ENCODE measurements around the gene GALNT18.

GALNT18 gene

DNA sequence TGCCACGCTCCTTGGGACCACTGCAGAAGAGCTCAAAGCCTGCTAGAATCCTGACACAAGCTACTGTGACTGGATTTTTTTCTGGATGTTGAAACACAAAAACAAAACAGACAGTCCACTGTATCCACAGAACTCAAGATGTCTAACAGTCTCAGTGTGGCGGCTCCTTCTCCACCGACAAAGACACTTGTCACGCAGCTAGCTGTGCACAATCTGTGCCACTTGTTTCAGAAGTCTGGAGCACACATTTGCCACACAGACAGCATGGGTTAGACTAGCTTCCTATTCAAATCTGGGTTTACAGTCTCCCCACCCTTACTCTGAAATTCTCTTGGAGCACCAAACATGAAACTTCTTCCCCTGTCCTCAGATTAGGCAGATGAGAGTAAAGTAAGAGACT lies 99.2 kb downstream of the GALNT18 start:
- DNase-seq, result no peak

- no peak for DNase-seq
These were observed 100.4 kb downstream of the GALNT18 start for GRCh38 chr11:11521306-11522002.

DNA sequence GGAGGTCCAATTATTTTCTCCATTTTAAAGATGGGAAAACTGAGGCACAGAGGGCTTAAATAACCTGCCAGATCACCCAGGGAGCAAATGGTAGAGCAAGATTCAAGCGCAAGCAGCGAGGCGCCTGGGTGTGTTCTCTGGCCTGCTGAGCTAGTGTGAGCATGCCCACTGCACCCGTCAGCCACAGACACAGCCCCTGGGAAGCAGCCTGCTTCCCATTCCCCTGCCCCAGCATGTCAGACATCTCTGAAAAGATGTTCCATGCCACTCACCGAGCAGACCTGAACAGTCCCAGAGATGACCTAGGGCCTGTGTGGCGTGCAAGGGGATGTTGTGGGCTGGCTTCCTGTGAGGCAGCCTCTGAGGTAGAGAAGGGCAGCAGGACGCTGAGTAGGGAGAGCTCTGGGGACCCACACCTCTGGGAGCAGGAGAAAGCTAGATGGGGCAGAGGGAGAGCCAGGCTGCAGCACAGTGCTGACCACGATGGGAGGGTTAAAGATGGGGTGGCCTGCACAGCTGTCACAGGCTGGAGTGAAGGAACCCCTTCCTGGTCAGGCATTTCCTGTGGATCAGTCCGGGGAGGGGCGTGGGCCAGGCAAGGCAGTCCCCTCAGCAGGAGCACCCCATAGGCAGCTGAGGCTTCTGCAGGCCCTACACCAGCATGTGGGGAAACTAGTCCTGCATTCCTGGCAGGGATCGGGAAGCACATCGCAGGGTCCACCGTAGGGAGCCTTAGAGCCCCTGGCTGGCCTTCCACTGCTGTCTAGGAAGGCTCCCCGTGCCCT lies 101.4 kb downstream of the GALNT18 start:
- DNase-seq, result no peak

GRCh38 chr11:11519184-11519583 lies 102.6 kb downstream of the GALNT18 start:
- DNase-seq, result no peak

DNA sequence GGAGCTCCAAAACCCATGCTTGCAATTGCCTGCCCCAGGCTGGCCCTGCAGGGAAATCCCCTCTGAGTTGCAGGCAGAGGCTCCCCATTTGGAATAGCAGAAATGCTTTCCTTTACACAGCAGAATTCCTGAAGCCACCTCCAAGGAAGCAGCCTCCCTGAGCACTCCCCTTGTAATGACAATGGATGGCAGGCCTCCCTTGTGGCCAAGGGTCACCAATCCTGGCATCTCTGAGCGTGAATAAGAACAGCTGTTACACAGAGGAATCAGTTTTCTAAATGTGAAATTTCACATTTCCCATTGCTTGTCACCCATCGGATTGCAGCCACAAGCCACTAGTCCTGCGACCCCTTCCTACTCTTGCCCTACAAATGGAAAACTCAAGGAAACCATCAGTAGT lies 107.6 kb downstream of the GALNT18 start:
- DNase-seq, result no peak

GRCh38 chr11:11513422-11513821 lies 108.4 kb downstream of the GALNT18 start:
- DNase-seq, result no peak

DNA sequence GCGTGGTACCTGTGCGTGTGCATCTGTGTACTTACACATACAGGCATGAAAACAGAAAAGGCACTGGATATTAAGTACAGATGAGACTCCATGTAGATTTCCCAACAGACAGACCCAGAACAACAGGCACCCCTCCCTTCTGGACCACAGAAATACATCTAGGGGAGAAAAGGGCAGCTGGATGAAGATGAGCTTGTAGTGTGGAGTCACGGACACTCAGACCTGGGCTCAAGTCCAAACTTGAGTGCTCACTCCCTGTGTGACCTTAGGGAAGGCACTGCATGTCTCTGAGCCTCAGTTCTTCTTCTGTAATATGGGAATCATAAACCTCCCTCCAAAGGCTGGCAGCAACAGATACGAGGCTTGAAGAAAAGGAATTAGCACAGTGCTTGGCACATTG lies 108.9 kb downstream of the GALNT18 start:
- DNase-seq, result no peak

- no peak for DNase-seq
These were observed 109.3 kb downstream of the GALNT18 start for GRCh38 chr11:11512502-11512901.

DNA sequence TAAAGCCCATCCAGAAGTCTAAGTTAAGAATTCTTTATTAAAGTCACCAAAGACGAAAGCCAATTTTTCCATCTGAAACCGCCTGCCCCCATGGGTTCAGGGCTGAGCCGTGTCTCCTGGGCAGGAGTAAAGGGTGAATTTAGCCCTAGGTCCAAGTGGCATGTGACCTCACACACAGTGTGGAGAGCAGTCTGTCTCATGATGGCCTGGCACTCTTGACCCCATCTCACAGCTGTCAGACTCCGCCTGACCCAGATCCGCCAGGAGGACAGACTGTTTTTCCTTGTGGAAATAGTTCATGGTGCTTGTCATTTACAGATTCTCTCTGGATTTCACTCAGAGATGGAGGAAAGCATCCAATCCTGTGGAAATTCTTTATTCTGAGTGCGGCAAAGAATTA lies 109.7 kb downstream of the GALNT18 start:
- no peak for DNase-seq

- DNase-seq, result peak; percentile 2
These were observed 110.9 kb downstream of the GALNT18 start for GRCh38 chr11:11510939-11511338.

DNA sequence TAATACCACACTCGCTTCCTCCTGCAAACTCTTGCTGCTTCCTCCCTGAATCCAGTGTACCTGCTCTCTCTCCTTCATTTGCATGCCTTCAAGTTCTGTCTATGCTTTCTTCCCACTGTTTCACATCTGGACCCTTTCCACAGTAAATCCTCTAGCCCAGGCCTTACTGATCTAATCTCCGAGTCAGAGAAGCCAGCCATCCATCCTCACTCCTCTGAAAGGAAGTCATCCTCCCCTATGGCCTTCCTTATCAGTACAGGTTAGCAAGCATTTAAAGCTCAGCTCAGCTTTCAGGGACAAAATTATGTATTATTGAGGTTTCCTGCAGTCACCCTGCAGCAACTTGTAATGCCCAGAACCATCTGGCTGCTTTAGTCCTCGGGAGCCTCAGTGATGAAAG lies 116.1 kb downstream of the GALNT18 start:
- no peak for DNase-seq

- no peak for DNase-seq
These were observed 116.6 kb downstream of the GALNT18 start for GRCh38 chr11:11505190-11505589.

DNA sequence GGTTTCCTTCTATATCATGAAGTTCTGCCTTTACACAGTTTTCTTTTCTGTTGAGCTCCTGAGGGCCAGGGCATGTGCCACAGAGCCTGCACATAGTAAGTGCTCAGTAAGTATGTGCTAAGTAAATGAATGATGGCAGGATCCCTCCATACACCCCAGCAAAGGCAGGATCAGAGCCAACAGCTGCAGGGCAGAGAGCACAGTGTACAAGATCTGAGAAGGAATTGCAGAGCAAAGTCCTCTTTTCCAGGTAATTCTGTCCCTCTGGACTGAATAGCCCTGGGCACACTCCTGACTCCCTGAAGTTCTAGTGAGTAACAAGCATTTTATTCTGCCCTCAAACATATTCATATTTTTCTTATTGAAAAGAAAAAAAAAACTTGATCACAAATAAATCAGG lies 117.7 kb downstream of the GALNT18 start:
- DNase-seq, result no peak

DNA sequence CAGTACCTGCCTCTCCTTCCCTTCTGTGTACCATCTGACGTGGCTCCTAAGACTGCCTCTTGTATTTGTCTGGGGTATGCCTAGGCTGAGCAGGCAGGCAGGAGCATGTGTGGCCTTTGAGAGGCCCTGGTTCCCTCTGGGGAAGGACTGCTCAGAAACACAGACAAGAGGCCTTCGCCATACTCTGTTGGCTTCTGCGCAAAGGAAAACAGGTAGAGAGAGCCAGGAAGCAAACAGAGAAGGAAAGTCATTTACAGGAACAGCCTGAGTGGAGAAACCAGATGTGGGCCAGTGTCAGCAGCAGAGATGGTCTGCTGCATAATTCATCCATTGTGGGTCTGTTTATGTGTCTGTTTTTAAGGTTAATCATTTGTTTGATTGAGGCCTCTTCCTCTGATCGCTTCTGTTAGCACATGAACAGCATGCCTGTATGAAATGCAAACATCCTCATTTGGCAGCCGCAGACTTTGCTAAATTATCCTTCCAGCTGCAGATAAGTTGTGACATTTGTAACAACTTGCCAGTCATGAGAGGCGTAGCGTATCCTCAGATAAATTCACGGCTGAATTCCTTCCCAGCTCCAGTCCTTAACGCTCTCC lies 119.4 kb downstream of the GALNT18 start:
- peak; percentile 44 for DNase-seq

GRCh38 chr11:11501546-11502262 lies 120.1 kb downstream of the GALNT18 start:
- no peak for DNase-seq

- DNase-seq, result no peak
These were observed 120.9 kb downstream of the GALNT18 start for GRCh38 chr11:11500744-11501487.

DNA sequence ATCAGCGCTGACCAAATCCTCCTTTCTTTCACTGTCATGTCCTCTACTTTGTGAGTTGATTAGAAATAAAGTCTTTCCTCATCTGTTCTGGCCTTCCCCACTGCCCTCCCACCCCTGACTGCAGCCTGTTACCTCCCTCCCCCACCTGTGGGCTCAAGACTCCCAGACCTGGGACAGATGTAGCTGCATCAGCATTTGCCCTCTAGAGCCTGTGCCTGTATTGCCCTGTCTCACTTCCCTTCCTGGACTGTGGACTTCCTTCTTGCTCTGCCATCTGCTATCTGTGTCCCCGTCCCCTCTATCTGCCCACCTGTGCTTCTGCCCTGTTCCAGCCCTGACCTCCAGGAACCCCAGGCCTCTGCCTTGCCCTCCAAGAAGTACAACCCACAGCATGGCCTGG lies 122.5 kb downstream of the GALNT18 start:
- DNase-seq, result no peak

DNA sequence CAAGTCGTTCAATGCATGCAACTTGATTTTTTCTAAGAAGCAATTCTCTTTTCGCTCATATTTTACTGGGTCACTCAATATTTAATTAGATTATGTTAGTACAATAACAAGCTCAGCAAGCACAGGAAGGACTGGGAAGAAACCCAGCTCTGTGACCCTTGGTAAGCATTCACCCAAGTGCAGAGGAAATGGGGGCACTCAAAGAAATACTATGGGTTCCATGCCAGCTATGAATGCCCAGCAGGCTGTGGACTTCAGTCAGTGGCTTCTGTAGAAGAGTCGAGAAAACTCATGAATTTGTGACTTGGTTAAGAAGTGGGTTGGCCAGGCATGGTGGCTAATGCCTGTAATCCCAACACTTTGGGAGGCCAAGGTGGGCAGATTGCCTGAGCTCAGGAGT lies 123.6 kb downstream of the GALNT18 start:
- no peak for DNase-seq

DNA sequence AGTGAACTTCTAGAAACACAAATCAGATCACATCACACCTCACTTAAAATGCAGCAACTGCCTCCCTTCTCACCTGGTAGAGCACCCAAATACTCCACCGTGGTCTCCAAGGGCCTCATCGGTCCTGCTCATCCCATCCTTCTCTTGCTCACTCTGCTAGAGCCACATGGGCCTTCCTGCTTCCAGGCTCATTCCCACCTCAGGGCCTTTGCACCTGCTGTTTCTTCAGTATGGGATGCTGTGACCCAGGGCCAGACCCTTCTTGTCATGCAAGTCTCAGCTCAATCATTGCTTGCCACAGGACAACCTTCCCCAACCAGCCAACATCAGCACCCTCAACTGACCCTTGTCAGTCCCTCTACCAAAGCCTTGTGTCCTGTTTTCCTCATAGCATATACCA lies 124.9 kb downstream of the GALNT18 start:
- DNase-seq, result no peak

DNA sequence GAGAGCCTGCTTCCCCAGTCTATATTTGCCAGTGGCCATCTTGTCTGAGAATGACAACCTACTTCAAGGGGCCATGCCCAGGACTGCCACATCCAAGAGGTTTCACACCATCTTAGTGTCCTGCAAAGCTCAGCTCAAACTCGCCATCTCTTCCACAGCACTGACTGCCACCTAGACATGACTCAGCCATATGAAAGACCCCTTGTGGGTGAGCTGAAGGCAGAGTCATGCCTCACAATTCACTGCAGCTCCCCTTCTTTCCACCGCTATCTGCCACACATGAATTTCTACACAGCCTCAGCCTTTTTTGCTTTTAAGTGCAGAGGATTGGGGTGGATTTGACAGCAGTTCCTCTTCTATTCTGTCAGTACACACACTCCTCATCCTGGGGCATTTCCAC lies 127.5 kb downstream of the GALNT18 start:
- DNase-seq, result no peak

DNA sequence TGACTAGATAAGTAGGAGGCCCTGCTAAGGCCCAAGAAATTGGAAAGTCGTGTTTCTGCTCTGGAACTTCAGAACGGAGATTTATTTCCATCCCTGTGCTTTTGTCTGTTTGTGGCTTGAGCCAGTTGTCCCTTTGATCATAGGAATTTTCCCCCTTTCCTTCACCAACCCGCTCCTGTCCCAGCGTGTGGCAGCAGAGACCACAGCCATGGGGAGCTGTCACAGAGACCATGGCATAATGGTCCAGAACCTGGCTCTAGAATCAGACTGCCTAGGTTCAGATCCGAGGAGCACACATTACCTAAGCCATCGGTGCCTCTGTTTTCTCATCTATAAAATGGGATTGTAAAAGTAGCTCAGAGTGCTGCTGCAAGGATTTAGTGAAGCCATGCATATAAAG lies 128.1 kb downstream of the GALNT18 start:
- DNase-seq, result no peak

DNA sequence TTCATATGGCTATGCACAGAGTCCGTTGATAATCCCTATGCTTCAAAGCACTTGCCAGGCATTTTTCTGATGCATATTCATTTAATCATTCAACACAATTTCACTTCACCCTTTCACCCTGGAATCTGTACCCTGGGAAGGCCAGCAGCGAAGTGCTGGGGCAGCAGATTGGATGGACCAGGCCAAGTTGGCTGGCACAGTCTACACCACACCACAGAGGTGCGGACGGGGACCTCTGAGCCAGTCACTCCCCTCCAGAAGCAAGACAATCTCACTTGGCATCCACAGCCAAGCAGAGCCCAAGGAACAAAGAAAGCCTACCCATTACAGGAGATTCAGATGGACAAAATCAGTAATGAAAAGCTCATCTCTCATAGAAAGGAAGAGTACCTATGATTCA lies 130.2 kb downstream of the GALNT18 start:
- no peak for DNase-seq

GRCh38 chr11:11491014-11491413 lies 130.8 kb downstream of the GALNT18 start:
- DNase-seq, result no peak

All from NCI-H1694 treated with DMSO at 0.1 percent for 48 hours (cell line).